HG02943 (cell line): ENCODE results near the gene ECI2.
"Not testable (repeated sequence)": the region's sequence is repeated elsewhere in the genome, so short reads cannot be mapped to it uniquely, and the experiment has no call there.

Experiments
- ATAC-seq: cut with Tn5 transposase; IDR thresholded peaks from one replicate; pipeline ENCODE4 v1.9.1; 2021; ENCODE audit warnings: mild to moderate bottlenecking, low read depth, moderate library complexity; ENCODE audit not compliant: unreplicated experiment

ECI2 gene

GRCh38 chr6:4105980-4106536 is 29.3 kb downstream of the ECI2 start:
- ATAC-seq: no peak

DNA sequence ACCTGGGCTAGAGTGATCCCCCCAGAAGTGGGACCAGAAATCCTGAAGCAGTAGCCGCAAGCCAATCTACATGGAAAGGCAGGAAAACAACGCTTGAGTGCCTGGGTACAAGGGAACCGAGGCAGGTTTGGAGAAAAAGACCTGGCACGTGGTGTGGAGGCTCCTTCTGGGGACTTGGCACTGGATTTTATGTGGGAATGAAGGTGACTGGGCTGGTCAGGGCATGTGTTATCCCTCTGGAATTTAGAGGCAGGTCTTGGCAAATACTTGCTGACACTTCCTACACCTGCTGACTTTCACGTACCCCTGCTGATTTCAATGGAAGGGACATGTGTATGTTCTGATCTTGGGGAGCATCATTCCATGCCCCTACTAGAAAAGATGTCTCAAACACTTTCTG is 31.4 kb downstream of the ECI2 start:
- ATAC-seq: no peak

GRCh38 chr6:4102687-4103244 is 32.6 kb downstream of the ECI2 start:
- ATAC-seq: no peak

GRCh38 chr6:4101298-4101697 is 34.1 kb downstream of the ECI2 start:
- no peak for ATAC-seq

DNA sequence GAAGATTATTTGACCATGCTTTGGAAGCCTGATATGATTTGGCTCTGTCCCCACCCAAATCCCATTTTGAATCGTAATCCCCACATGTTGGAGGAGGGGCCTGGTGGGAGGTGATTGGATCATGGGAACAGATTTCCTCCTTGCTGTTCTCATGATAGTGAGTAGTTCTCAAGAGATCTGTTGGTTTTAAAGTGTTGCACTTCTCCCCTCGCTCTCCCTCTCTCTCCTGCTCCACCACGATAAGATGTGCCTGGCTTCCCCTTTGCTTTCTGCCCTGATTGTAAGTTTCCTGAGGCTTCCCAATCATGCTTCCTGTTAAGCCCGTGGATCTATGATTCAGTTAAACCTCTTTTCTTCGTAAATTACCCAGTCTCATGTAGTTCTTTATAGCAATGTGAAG is 34.7 kb downstream of the ECI2 start:
- ATAC-seq: no peak

- ATAC-seq: no peak
Measured at GRCh38 chr6:4093288-4093687, 42.1 kb downstream of the ECI2 start.

DNA sequence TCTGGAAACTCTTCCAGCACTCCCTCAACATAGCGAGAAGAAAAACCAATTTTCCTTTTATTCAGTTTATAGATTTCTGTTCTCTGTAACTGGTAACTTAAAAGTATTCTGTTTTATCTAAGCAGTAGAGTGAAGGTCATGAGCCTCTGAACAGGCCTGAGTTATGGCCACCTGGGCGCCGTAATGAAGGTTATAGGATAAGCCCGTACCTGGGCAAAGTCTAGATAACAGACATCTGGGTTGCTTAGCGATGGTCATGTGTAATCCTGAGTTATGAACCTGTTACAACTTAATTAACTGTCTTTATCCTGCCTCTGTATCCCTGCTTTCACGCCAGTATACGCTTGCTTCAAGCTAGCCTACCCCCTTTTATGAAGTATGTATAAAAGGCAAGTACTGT is 43.4 kb downstream of the ECI2 start:
- ATAC-seq: no peak

DNA sequence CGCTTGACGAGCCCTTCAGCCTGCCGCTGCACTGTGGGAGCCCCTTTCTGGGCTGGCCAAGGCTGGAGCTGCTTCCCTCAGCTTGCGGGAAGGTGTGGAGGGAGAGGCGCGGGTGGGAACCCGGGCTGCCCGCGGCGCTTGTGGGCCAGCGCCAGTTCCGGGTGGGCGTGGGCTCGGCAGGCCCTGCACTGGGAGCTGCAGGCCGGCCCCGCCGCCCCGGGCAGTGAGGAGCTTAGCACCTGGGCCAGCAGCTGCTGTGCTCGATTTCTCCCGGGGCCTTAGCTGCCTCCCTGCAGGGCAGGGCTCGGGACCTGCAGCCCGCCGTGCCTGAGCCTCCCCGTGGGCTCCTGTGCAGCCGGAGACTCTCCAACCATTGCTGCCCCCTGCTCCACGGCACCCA is 45.3 kb downstream of the ECI2 start:
- not testable (repeated sequence) for ATAC-seq

- no peak for ATAC-seq
Measured at GRCh38 chr6:4088704-4089103, 46.7 kb downstream of the ECI2 start.

DNA sequence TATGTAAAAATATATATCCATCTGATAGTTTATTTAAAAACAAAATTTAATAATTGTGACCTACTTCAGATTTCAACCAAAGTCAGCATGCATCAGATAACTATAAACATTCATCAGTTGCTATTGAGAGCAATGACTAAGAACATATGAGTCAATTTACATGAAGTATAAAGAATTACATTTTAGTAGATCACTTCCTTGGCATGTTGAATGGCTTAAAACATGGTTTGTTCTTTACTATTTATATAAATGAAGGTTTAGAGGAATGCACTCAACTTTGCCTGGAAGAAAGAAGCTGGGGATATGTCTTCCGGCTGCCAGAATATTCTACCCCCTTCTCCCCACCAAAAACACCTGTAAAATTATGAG is 50.1 kb downstream of the ECI2 start:
- ATAC-seq: no peak

DNA sequence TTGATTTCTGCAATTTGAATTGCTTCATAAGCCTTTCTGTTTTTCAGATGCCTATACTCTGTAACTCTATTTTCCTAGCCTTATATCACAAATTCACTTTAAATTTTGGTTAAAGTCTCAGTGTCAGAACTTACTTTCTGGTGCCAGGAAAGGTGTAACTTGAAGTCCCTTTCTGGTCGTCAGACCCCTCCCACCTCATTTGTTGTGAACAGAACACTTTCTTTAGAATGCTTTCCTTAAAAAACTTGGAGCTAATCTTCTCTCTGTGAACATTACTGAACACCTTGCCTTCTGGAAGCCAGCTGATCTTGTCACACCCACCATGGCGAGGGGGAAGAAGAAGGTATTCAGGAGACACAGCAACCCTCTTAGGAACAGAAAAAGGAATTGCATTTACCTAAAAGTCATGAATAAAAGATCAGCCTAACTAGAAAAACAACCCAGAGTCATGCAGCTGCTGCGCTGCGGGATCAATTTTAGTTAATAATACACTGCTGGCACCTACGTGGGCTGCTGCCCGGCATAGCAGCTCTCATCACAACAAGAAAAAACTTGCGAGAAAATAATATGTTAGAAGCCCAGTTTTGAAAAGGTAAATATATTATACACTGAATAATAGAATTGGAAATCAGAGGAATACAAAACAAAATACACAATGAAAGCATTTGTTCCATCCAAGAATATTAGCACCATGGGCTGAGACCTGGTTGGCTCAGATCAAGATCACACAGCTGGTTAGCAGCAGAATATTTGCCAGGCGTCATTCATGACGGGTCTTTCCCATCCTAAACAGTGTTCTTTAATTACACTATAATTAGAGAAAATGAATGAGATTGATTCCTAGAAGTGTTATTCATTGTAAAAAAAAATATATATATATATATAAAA is 50.7 kb downstream of the ECI2 start:
- no peak for ATAC-seq

GRCh38 chr6:4078691-4079471 is 56.5 kb downstream of the ECI2 start, which contains the start of gene FAM217A:
FAM217A (minus strand) TSS chr6:4079137; CDS start chr6:4077414, 1,723 bp downstream.
- ATAC-seq: no peak

GRCh38 chr6:4074478-4075235 is 60.7 kb downstream of the ECI2 start:
- ATAC-seq: no peak

- no peak for ATAC-seq
Measured at GRCh38 chr6:4071330-4071729, 64.0 kb downstream of the ECI2 start.

- no peak for ATAC-seq
Measured at GRCh38 chr6:4069199-4069598, 66.2 kb downstream of the ECI2 start.

DNA sequence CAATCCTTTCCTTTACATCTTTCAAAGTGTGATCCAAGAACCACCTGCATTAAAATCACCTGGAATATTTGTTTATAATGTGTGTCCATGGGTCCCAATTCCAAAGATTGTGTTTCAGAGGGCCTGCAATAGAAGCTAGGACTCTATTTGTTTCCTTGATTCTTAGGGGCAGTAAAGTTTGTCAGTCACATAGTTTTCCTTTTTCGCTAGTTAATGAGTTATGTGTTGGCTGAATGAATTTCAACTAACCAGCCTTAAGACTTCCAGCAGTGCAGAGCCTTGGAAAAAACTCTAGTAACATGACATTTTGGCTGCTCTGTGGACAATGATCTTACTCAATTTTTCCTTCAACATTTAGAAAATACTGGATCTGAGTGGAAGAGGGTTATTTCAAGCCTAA is 67.7 kb downstream of the ECI2 start:
- no peak for ATAC-seq

- ATAC-seq: no peak
Measured at GRCh38 chr6:4066029-4066755, 69.2 kb downstream of the ECI2 start.
